ENCODE data around the gene MACROD2. TPM values are rescaled to one million over a fixed set of nuclear protein-coding genes. Genes with fewer than 3 reads are reported as not detected.
A peak's percentile ranks its signal among the peaks of the same experiment; 100 is the strongest.

Gene MACROD2
- total RNA-seq, 2 donors from 2014 or later, result 8.3 to 21.8 TPM

DNA sequence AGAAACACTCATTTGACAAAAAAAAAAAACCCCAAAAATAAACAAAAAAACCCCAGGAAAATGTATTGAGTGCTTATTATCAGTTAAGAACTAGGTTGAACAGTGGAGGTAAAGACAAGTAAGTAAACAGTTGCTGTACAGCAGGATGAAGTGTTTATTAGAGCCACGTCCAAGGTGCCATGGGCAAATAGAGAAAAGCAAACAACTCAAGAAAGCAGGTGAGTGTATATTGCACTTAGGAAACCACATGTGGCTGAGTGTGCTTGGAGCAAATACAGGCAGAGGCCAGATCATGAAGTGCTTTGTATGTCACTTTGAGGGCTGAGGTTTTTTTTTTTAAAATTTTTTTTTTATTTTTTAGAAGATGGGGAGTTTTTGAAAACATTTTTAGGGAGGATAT lies 98.3 kb downstream of the MACROD2 start:
- TF ChIP-seq POLR2A (IDR thresholded peaks at IDR 0.05), result no peak
- TF ChIP-seq, protein P1, sequence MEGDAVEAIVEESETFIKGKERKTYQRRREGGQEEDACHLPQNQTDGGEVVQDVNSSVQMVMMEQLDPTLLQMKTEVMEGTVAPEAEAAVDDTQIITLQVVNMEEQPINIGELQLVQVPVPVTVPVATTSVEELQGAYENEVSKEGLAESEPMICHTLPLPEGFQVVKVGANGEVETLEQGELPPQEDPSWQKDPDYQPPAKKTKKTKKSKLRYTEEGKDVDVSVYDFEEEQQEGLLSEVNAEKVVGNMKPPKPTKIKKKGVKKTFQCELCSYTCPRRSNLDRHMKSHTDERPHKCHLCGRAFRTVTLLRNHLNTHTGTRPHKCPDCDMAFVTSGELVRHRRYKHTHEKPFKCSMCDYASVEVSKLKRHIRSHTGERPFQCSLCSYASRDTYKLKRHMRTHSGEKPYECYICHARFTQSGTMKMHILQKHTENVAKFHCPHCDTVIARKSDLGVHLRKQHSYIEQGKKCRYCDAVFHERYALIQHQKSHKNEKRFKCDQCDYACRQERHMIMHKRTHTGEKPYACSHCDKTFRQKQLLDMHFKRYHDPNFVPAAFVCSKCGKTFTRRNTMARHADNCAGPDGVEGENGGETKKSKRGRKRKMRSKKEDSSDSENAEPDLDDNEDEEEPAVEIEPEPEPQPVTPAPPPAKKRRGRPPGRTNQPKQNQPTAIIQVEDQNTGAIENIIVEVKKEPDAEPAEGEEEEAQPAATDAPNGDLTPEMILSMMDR (IDR thresholded peaks at IDR 0.05), result no peak
- Histone ChIP-seq H3K27ac (no peak overlapping the region), H3K4me1 (peaks cover 12% of the 10 kb centered on the region), H3K9me3 (no peaks in the 10 kb centered on the region), H3K27me3 (no peaks in the 10 kb centered on the region), H3K36me3 (replicated peaks in 1 of 2; ENCODE audit: insufficient read depth in 1 of 2, low read depth in 2 of 2) (no peaks in the 10 kb centered on the region), H3K4me3 (no peak overlapping the region)
- intact Hi-C loops (cut with DNase I), result no loop called here
- 11 to 19% methylated on average over 1 of the region's 1 CpG for WGBS, 2 donors
- peak; percentile 74 for ATAC-seq
- peak; percentile 23 to 56 (median 52) for DNase-seq

DNA sequence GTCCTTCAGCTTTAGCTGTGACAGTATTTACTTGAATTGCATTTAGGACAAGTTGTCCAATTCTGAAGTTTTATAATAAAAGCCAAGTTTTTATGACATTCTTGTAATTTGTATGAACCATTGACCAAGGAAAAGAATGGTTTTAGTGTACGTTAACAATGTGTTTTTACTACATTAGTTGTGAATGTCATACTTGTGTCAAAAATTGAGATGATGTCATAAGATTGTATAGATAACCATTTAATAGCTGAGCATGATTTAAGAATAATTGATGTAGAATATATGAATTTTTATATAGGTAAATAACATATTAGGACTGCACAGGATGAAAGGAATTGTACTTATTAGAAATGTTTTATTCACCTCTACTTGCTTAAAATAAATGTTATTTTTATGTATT lies 102.9 kb downstream of the MACROD2 start:
- H3K27ac ChIP-seq, result no peak overlapping the region
- 79 to 92% methylated on average over 1 of the region's 1 CpG for WGBS, 2 donors
- ATAC-seq (no peak), DNase-seq (no peak)
- TF ChIP-seq POLR2A (IDR thresholded peaks at IDR 0.05), result no peak
- TF ChIP-seq, protein P1 (IDR thresholded peaks at IDR 0.05), result no peak
- H3K36me3 ChIP-seq (replicated peaks in 1 of 2; ENCODE audit: insufficient read depth in 1 of 2, low read depth in 2 of 2), result no peaks in the 10 kb centered on the region
- H3K9me3 ChIP-seq, result no peaks in the 10 kb centered on the region
- no peaks in the 10 kb centered on the region for H3K27me3 ChIP-seq
- peaks cover 12% of the 10 kb centered on the region for H3K4me1 ChIP-seq
- intact Hi-C loops (cut with DNase I), result no loop called here
- no peak overlapping the region for H3K4me3 ChIP-seq

DNA sequence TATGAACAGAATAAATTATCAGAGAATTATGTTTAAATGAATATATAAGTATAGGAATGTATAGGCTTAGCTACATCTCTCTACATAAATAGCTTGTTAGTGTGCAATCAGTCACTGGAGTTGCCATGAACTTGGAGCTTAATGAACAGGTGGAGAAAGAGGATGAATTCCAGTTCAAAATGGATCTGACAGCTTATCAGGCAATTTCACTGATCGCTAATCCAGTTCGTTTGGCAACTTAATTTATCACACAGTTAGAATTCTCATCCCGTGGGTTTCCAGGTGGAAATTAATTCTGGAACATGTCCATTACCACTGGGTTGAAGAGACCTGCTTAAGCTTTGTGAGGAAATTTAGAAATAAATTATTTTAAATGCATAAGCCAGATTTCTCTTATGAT lies 118.1 kb downstream of the MACROD2 start:
- Histone ChIP-seq H3K4me3 (no peak overlapping the region), H3K36me3 (replicated peaks in 1 of 2; ENCODE audit: insufficient read depth in 1 of 2, low read depth in 2 of 2) (no peaks in the 10 kb centered on the region), H3K4me1 (no peaks in the 10 kb centered on the region), H3K9me3 (peaks cover 0 to 10% (median 0%) of the 10 kb centered on the region in 3 donors), H3K27ac (no peak overlapping the region), H3K27me3 (no peaks in the 10 kb centered on the region)
- DNase-seq (no peak), ATAC-seq (no peak)
- TF ChIP-seq, protein P1 (IDR thresholded peaks at IDR 0.05), result no peak
- TF ChIP-seq POLR2A (IDR thresholded peaks at IDR 0.05), result no peak
- intact Hi-C loops (cut with DNase I), result no loop called here
- 37 to 43% methylated on average over 3 of the region's 3 CpGs for WGBS, 2 donors

DNA sequence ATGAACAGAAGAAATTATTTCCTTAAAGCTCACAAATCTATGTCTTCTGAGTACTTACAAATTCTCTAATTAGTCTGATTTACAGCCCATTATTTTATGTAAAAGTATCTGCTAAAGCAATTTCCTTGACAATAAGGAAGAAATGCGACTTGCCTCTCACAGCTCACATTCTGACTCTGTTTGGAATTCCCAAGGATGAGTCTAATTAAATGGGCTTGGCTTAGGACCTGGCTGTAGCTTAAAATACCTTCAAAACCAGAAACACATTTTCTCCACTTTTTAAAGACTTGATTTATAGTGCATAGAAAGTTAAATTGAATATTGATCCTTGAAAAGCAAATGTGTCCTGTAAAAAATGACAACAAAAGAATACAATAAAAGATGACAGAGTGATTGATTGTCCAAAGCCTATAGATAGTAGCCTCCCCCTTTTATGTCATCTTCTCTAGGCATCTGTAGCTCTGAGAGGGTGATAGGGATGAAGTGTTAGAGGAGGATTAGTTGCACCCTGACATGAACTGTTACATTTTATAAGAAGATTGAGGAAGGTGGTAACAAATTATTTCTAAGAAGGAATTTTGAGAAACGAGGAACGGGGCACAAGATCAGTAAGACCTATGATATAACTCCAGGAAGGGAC lies 118.9 kb downstream of the MACROD2 start:
- TF ChIP-seq, protein P1 (IDR thresholded peaks at IDR 0.05), result no peak
- ATAC-seq (no peak), DNase-seq (no peak)
- 75 to 78% methylated on average over 3 of the region's 3 CpGs for WGBS, 2 donors
- H3K36me3 ChIP-seq (replicated peaks in 1 of 2; ENCODE audit: insufficient read depth in 1 of 2, low read depth in 2 of 2), result no peaks in the 10 kb centered on the region
- H3K9me3 ChIP-seq, result peaks cover 0 to 10% (median 0%) of the 10 kb centered on the region in 3 donors
- H3K27ac ChIP-seq, result no peak overlapping the region
- no peak overlapping the region for H3K4me3 ChIP-seq
- H3K4me1 ChIP-seq, result no peaks in the 10 kb centered on the region
- intact Hi-C loops (cut with DNase I), result no loop called here
- H3K27me3 ChIP-seq, result no peaks in the 10 kb centered on the region

DNA sequence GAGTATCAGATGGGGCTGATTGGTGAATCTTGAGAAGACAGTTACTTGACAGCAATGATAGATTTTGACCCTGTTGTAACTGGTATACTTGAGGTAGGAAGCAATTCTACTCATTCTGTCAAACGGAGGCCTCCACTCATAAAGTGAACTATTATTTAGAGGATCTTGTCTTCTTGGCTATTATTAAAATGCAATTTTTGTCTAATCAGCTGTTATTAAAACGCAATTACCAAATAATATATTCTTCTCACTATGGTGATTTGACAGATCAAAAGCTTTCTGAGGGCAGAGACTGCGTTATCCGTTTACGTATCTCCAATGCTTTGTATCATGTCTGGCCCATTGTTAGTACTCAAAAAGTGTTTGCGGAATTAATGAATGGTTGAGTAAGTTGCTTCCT lies 120.7 kb downstream of the MACROD2 start:
- intact Hi-C loops (cut with DNase I), result no loop called here
- no peaks in the 10 kb centered on the region for H3K36me3 ChIP-seq (replicated peaks in 1 of 2; ENCODE audit: insufficient read depth in 1 of 2, low read depth in 2 of 2)
- H3K4me1 ChIP-seq, result no peaks in the 10 kb centered on the region
- no peaks in the 10 kb centered on the region for H3K9me3 ChIP-seq
- ATAC-seq (no peak), DNase-seq (no peak)
- H3K27ac ChIP-seq, result no peak overlapping the region
- TF ChIP-seq POLR2A (IDR thresholded peaks at IDR 0.05), result no peak
- TF ChIP-seq, protein P1 (IDR thresholded peaks at IDR 0.05), result no peak
- WGBS, 2 donors, result 92 to 95% methylated on average over 6 of the region's 6 CpGs
- H3K4me3 ChIP-seq, result no peak overlapping the region
- no peaks in the 10 kb centered on the region for H3K27me3 ChIP-seq

Measured in body of pancreas (tissue), 4 donors.